T follicular helper cell (primary cell): Measurements from ENCODE around the gene DPF3.

Experiments used
- DNase-seq: peaks from one replicate; pipeline ENCODE4 v3.0.0-alpha.2; 2020; ENCODE audit warnings: low read depth

The DPF3 gene

DNA sequence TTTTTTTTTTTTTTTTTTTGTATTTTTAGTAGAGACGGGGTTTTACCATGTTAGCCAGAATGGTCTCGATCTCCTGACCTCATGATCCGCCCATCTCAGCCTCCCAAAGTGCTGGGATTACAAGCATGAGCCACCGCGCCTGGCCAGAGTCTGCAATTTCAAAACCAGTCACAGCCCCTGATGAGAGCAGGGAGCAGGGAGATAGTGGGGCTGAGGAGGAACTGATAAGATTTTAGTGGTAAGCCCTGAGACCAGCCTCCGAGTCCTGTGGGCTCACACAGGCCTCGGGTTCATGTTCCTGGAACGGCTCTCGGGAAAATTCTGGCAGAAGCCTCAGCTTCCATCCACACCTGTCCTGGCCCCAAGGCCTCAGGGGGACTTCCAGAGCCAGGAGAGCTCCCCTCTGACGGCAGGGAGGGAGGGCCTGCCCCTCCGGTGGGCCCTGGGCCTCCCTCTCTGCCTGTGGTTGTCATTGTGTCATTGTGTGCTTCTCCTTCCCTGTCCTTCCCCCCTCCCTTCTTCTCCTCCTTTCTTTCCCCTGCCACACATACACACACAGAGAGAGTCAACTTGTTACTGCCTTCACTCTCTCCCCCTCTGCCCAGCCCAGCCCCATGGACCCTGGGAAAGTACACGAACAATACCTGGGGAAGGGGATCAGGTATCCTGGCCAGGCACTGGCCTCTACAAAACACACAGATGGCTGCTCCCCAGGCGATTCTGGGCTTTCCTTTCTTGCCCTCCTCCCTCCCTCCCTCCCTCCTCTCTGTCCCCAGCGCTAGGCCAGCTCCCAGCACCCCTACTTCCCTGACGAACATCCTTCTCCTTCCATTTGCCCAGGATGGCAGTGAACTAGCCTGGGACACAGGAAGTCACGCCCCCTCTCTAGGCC lies 294.1 kb downstream of the DPF3 start:
- no peak for DNase-seq

- DNase-seq, result no peak
Measured at GRCh38 chr14:72598306-72598705, 295.6 kb downstream of the DPF3 start.

DNA sequence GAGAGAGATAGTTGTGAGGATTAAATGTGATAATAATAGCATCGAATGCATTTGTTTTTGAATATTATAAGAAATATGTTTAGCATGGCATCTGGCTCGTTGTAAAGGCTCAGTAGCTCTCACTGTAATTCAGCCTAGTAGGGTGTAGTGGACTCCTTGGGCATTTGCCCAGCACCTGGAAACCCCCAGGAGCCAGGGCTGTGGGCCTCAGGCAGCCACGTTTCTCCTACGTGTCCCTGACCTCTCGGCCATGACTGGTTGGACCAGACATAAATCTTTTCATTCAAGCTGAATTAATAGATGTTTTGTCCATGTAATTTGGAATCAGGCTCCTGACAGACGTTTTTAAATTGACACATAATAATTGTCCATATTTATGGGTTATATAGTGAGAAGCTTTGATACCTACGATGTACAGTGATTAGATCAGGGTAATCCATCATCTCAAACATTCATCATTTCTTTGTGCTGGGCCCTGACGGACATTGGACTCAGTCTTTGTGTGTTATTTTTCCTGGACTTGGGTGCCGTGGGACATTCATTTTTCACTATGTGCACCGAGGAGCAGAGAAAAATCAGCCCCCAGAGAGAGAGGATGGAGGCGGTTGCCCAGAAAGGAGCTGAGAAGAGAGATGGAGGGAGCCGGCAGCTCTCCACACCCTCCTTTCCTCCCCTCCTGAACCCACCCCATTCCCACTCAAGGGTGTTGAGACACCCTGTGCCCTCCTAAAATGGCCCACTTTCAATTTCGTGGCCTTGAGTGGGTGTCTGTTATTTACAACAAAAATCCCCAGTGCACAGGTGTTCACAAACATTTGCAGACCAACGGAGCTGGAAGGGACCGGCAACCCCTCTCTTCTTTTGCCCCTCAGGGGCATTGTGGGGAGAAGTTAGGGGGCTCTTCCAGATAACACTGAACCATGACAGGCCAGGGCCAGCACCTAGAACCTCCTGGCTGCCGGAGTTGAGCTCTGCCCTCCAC lies 296.4 kb downstream of the DPF3 start:
- no peak for DNase-seq

DNA sequence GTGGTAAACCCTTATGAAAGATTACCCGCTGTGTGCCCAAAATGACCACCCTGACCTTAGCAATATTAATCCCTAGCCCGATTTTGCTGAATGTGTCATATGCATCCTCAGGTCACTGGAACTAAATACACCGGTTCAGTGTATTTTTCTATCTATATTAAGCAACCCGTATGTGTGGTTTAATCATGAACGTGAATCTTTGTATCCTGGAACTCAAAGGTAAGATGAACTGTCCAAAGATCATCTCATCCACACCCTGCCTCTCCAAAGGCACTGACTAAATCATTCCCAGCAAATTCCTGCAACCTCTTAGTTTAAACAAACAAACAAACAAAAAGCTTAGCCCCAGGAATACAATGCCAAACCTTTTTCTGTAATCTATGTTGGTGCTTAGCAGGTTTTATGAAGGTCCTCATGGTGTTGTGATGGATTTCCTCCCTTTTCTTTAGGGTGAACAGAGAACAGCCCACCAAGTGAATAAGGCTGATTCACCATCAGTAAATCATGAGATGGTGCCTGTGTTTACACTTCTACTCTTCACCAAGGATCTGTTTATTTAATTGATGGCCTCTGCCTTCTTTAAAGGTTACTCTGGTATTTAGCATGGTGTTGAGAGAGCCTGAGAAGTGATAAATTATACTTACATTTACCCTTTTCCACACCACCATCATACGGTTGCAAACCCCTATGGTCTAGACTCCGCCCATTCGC lies 298.6 kb downstream of the DPF3 start:
- no peak for DNase-seq

- DNase-seq, result no peak
Measured at GRCh38 chr14:72594099-72594901, 299.6 kb downstream of the DPF3 start.

GRCh38 chr14:72591391-72591790 lies 302.5 kb downstream of the DPF3 start:
- DNase-seq, result no peak

GRCh38 chr14:72590577-72590976 lies 303.3 kb downstream of the DPF3 start:
- DNase-seq, result no peak

GRCh38 chr14:72589652-72590051 lies 304.2 kb downstream of the DPF3 start:
- no peak for DNase-seq

DNA sequence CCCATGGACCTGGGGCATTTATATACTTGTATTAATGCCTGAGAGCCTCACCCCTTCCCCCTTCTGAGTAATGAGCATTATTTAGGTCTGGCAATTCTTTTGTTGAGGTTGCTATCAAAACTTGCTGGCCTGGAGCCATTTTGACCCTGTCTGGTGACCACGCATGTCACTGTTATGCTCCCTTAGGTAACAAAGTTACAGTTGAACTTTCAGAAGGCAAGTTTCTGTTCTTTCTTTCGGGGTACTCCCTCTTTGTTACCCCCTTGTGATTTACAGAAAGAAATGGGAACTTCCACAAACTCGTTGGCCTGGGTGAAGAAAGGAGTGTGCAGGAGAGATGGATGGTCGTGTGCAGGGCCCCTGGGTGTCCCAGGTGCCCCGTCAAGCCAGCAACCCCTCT lies 305.4 kb downstream of the DPF3 start:
- DNase-seq, result no peak

- DNase-seq, result no peak
Measured at GRCh38 chr14:72583316-72584272, 310.3 kb downstream of the DPF3 start.

GRCh38 chr14:72582582-72582981 lies 311.3 kb downstream of the DPF3 start:
- DNase-seq, result no peak

GRCh38 chr14:72578514-72578913 lies 315.4 kb downstream of the DPF3 start:
- no peak for DNase-seq

DNA sequence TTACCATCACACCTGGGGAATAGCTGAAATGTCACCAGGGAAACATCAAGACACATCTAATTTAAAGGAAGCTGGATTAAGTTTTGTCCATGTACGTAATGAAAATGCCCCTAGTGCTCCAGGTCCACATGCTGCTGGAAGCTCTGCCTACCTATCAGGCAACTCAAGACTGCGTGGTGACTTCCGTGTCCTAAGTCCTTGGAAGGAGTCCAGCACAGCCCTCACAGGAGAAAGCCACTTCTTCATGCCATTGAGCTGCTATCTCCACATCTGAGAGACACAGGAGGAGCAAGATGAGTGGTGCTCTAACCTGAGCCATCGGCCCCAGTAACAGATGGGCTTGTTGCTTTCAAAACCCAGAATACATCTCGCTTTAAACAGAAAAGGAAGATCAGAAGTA lies 316.4 kb downstream of the DPF3 start:
- DNase-seq, result no peak

GRCh38 chr14:72576258-72576657 lies 317.6 kb downstream of the DPF3 start:
- no peak for DNase-seq

DNA sequence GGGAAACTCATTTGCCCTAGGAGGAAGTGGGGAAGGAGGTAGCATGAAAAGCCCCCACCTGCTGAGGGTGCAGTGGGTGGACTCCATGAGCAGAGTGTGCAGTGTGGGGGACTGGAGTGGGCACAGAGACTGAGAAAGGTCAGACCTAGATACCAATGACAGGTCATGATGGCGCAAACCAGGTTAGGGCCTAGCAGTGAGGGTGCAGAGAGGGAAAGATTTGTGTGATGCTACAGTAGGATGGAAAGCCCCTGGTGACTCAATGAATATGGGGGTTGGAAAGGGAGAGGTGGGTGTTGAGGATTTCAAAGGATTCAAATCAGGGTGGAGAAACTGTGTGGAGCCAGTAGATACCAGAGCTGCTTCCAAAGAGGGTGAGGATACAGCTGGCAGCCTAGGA lies 319.2 kb downstream of the DPF3 start:
- no peak for DNase-seq

GRCh38 chr14:72573725-72574417 lies 320.0 kb downstream of the DPF3 start:
- no peak for DNase-seq
